Measurements from ENCODE around the gene FKBP2. TPM values are rescaled to one million over a fixed set of nuclear protein-coding genes. Genes with fewer than 3 reads are reported as not detected.
A peak's percentile ranks its signal among the peaks of the same experiment; 100 is the strongest.

FKBP2 gene
- total RNA-seq, 1 experiment from 2014 or later, result 27.8 TPM

DNA sequence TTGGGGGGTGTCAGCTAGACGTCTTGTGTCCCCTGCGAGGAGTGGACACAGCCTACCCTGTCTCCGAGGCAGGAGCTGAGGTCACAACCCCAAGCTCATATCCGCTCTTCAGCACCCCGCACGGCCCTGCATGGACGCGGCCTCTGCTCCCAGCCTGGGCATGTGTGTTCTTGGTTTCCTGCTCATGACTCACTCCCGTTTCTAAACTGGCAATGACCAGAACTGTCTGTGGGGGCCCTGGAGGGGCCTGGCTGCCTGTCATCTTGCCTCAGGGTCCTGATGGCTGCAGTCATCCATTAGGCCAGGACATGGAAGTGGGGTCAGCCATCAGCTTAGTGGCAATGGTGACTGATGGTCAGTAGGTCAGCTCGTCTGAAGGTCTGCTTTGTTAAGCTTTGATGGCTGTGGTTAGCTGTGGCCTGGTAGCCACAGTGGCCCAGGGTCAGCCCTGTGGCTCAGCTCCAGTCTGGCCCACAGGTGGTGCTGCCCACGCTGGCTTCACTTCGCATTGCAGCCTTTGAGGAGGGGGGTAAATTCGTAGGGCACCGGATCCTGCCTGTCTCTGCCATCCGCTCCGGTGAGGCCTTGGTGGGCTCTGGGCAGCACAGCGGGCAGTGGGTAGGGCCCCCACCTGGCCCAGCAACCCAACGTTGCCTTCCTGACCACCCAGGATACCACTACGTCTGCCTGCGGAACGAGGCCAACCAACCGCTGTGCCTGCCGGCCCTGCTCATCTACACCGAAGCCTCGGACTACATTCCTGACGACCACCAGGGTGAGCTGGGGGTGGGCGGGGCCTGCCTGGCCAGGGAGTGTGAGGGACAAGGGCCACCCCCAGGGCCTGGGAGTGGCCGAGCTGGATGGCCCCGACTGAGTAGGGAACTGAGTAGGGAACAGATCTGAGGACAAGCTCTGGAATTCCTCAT lies 22.4 kb downstream of the FKBP2 start:
- Histone ChIP-seq H3K4me1 (ENCODE audit: low read length) (peaks cover 12% of the 10 kb centered on the region), H3K36me3 (ENCODE audit: insufficient read depth, low read length) (no peaks in the 10 kb centered on the region), H3K4me3 (ENCODE audit: low read length) (no peak overlapping the region), H4K20me1 (ENCODE audit: insufficient read depth, low read depth, low read length) (no peaks in the 10 kb centered on the region), H3K9me2 (replicated peaks; ENCODE audit: insufficient read depth, low read length) (no peaks in the 10 kb centered on the region), H2AFZ (ENCODE audit: low read length) (no peak overlapping the region), H3K9ac (ENCODE audit: low read length) (no peak overlapping the region), H3K9me3 (ENCODE audit: low read length) (no peaks in the 10 kb centered on the region), H3K79me2 (ENCODE audit: low read length) (no peaks in the 10 kb centered on the region), H3K4me2 (ENCODE audit: low read depth, low read length, poor library complexity, severe bottlenecking) (no peak overlapping the region), H3K27ac (ENCODE audit: low read length) (no peak overlapping the region), H3K27me3 (ENCODE audit: low read length) (no peaks in the 10 kb centered on the region)
- DNase-seq, result no peak

DNA sequence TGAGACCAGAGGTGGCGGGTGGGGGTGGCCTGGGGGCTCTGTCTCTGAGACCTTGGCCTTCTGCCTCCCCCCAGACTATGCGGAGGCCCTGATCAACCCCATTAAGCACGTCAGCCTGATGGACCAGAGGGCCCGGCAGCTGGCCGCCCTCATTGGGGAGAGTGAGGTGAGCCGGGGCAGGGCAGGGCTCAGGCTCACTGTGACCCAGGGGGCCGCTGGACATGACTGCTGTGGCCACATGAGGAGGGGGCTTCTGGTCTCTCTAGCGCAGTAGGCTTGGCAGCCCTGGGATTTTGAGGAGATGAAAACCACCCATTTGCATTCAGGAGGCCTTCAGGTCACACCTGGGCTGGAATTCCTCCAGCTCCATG lies 23.0 kb downstream of the FKBP2 start:
- no peak overlapping the region for H3K9ac ChIP-seq (ENCODE audit: low read length)
- H3K4me3 ChIP-seq (ENCODE audit: low read length), result no peak overlapping the region
- H3K36me3 ChIP-seq (ENCODE audit: insufficient read depth, low read length), result no peaks in the 10 kb centered on the region
- peaks cover 19% of the 10 kb centered on the region for H3K4me1 ChIP-seq (ENCODE audit: low read length)
- peaks cover 6% of the 10 kb centered on the region for H3K79me2 ChIP-seq (ENCODE audit: low read length)
- no peak for DNase-seq
- no peak overlapping the region for H3K4me2 ChIP-seq (ENCODE audit: low read depth, low read length, poor library complexity, severe bottlenecking)
- no peak overlapping the region for H3K27ac ChIP-seq (ENCODE audit: low read length)
- H4K20me1 ChIP-seq (ENCODE audit: insufficient read depth, low read depth, low read length), result no peaks in the 10 kb centered on the region
- H3K9me2 ChIP-seq (replicated peaks; ENCODE audit: insufficient read depth, low read length), result no peaks in the 10 kb centered on the region
- H2AFZ ChIP-seq (ENCODE audit: low read length), result no peak overlapping the region
- H3K9me3 ChIP-seq (ENCODE audit: low read length), result no peaks in the 10 kb centered on the region
- no peaks in the 10 kb centered on the region for H3K27me3 ChIP-seq (ENCODE audit: low read length)

DNA sequence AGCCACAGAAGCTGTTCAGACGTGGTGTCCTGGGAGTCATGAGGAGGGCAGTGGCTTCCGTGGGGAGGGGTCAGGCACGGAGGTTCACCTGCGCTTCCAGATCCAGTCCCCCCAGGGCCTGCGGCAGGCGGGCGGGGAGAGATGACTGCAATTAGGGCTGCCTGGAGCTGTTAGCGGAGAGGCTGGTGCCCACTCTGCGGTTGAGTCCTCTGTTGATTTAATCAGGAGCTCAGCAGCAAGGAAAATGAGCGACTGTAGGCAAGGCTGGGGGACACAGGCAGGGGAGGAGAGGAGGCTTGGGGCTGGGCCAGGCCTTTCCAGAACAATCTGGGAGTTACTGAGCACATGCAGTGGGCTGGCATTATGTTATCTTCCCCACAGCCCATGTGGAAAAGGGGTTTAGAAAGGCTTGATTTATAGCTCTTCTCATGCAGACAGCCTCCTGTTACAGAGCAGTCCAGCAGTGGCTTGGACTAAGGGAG lies 23.5 kb downstream of the FKBP2 start:
- H2AFZ ChIP-seq (ENCODE audit: low read length), result no peak overlapping the region
- no peaks in the 10 kb centered on the region for H3K36me3 ChIP-seq (ENCODE audit: insufficient read depth, low read length)
- peaks cover 21% of the 10 kb centered on the region for H3K4me1 ChIP-seq (ENCODE audit: low read length)
- no peaks in the 10 kb centered on the region for H3K9me2 ChIP-seq (replicated peaks; ENCODE audit: insufficient read depth, low read length)
- H3K9me3 ChIP-seq (ENCODE audit: low read length), result no peaks in the 10 kb centered on the region
- no peaks in the 10 kb centered on the region for H4K20me1 ChIP-seq (ENCODE audit: insufficient read depth, low read depth, low read length)
- peaks cover 6% of the 10 kb centered on the region for H3K79me2 ChIP-seq (ENCODE audit: low read length)
- no peak overlapping the region for H3K4me2 ChIP-seq (ENCODE audit: low read depth, low read length, poor library complexity, severe bottlenecking)
- H3K9ac ChIP-seq (ENCODE audit: low read length), result no peak overlapping the region
- no peak overlapping the region for H3K4me3 ChIP-seq (ENCODE audit: low read length)
- no peak for DNase-seq
- no peak overlapping the region for H3K27ac ChIP-seq (ENCODE audit: low read length)
- H3K27me3 ChIP-seq (ENCODE audit: low read length), result no peaks in the 10 kb centered on the region

DNA sequence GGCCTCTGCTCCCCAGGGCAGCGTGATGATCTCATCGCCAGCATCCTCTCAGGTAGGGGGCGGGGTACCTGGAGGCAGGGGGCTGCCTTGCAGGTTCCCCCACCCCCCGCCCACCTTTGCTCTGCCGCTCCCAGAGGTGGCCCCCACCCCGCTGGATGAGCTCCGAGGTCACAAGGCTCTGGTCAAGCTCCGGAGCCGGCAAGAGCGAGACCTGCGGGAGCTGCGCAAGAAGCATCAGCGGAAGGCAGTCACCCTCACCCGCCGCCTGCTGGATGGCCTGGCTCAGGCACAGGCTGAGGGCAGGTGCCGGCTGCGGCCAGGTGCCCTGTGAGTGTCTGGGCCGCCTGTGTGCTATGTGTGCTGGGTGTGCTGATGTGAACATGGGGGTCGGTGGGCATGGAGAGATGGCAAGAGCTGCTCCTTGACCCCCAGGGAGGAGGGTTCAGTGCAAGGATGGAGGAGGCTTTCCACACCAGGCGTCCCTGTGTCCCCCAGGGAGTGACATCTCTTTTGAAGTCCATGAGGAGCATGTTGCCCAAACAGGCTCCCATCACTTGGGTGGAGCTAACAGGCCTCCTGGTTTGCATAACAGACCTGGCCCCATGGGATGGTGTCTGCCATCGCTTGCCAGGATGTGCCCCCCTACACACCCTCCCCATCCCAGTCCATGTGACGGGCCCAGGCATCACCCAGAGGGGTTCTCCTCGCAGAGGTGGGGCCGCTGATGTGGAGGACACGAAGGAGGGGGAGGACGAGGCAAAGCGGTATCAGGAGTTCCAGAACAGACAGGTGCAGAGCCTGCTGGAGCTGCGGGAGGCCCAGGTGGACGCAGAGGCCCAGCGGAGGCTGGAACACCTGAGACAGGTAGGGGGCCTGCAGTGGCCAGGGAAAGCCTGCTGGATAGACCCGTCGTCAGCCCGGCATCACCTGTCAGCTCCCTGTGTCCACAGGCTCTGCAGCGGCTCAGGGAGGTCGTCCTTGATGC lies 24.6 kb downstream of the FKBP2 start:
- DNase-seq, result peak; percentile 64
- H3K4me2 ChIP-seq (ENCODE audit: low read depth, low read length, poor library complexity, severe bottlenecking), result no peak overlapping the region
- H3K9ac ChIP-seq (ENCODE audit: low read length), result 0 out of 2 replicates have a peak overlapping the region, but pooled peaks have one; percentile 10
- H3K9me2 ChIP-seq (replicated peaks; ENCODE audit: insufficient read depth, low read length), result no peaks in the 10 kb centered on the region
- no peak overlapping the region for H3K27ac ChIP-seq (ENCODE audit: low read length)
- H3K27me3 ChIP-seq (ENCODE audit: low read length), result no peaks in the 10 kb centered on the region
- peaks cover 6% of the 10 kb centered on the region for H3K79me2 ChIP-seq (ENCODE audit: low read length)
- H3K4me1 ChIP-seq (ENCODE audit: low read length), result peaks cover 21% of the 10 kb centered on the region
- H3K9me3 ChIP-seq (ENCODE audit: low read length), result no peaks in the 10 kb centered on the region
- no peak overlapping the region for H3K4me3 ChIP-seq (ENCODE audit: low read length)
- no peaks in the 10 kb centered on the region for H3K36me3 ChIP-seq (ENCODE audit: insufficient read depth, low read length)
- no peaks in the 10 kb centered on the region for H4K20me1 ChIP-seq (ENCODE audit: insufficient read depth, low read depth, low read length)
- no peak overlapping the region for H2AFZ ChIP-seq (ENCODE audit: low read length)

DNA sequence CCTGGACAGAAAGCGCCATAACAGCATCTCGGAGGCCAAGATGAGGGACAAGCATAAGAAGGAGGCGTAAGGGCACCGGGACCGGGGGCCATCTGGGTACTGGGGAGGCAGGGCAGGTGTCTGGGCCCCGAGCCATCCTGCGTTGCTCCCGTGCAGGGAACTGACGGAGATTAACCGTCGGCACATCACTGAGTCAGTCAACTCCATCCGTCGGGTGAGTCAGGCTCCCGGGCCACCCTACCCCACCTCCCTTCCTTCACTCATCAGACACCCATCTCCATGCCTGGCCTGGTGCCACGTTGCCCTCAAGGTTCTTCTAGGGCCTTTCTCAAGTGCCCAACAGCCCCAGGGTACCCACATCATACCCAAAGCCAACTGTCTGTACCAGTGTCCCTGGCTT lies 25.4 kb downstream of the FKBP2 start:
- Histone ChIP-seq H3K27ac (ENCODE audit: low read length) (no peak overlapping the region), H3K9me3 (ENCODE audit: low read length) (no peaks in the 10 kb centered on the region), H3K9ac (ENCODE audit: low read length) (no peak overlapping the region), H3K4me3 (ENCODE audit: low read length) (no peak overlapping the region), H2AFZ (ENCODE audit: low read length) (no peak overlapping the region), H4K20me1 (ENCODE audit: insufficient read depth, low read depth, low read length) (no peaks in the 10 kb centered on the region), H3K4me2 (ENCODE audit: low read depth, low read length, poor library complexity, severe bottlenecking) (no peak overlapping the region), H3K27me3 (ENCODE audit: low read length) (no peaks in the 10 kb centered on the region), H3K36me3 (ENCODE audit: insufficient read depth, low read length) (no peaks in the 10 kb centered on the region), H3K4me1 (ENCODE audit: low read length) (peaks cover 21% of the 10 kb centered on the region), H3K9me2 (replicated peaks; ENCODE audit: insufficient read depth, low read length) (no peaks in the 10 kb centered on the region), H3K79me2 (ENCODE audit: low read length) (peaks cover 6% of the 10 kb centered on the region)
- no peak for DNase-seq

DNA sequence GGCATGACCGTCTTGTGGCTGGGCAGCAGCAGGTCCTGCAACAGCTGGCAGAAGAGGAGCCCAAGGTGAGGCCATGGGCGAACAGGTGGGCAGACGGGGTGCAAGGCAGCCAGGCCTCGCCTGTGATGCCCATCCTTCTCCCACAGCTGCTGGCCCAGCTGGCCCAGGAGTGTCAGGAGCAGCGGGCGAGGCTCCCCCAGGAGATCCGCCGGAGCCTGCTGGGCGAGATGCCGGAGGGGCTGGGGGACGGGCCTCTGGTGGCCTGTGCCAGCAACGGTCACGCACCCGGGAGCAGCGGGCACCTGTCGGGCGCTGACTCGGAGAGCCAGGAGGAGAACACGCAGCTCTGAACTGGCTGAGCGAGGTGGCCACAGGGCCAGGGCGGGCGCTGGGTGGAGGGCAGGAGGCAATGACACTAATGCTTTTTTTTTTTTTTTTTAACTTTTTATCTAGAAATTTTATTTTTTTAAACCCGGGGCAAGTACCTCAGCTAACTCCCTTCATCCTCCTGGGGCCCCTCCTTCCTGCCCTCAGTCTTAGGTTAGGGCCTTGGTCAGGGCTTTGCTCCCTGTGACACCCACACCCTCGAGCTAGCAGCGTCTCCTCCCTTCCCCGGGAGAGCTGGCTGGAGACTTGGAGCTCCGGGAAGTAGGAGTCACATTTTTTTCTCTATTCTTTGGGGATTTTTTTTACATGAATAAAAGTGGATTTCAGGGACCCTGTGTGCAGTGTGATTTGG lies 26.5 kb downstream of the FKBP2 start:
- H3K9ac ChIP-seq (ENCODE audit: low read length), result no peak overlapping the region; the same call in 1 of the 2 replicates
- H3K79me2 ChIP-seq (ENCODE audit: low read length), result peaks cover 8% of the 10 kb centered on the region
- no peak overlapping the region for H2AFZ ChIP-seq (ENCODE audit: low read length)
- H3K4me3 ChIP-seq (ENCODE audit: low read length), result no peak overlapping the region
- H3K4me2 ChIP-seq (ENCODE audit: low read depth, low read length, poor library complexity, severe bottlenecking), result no peak overlapping the region
- H3K9me3 ChIP-seq (ENCODE audit: low read length), result no peaks in the 10 kb centered on the region
- no peaks in the 10 kb centered on the region for H3K27me3 ChIP-seq (ENCODE audit: low read length)
- no peaks in the 10 kb centered on the region for H4K20me1 ChIP-seq (ENCODE audit: insufficient read depth, low read depth, low read length)
- H3K9me2 ChIP-seq (replicated peaks; ENCODE audit: insufficient read depth, low read length), result no peaks in the 10 kb centered on the region
- H3K27ac ChIP-seq (ENCODE audit: low read length), result no peak overlapping the region
- DNase-seq, result no peak
- peaks cover 29% of the 10 kb centered on the region for H3K4me1 ChIP-seq (ENCODE audit: low read length)
- H3K36me3 ChIP-seq (ENCODE audit: insufficient read depth, low read length), result no peaks in the 10 kb centered on the region

DNA sequence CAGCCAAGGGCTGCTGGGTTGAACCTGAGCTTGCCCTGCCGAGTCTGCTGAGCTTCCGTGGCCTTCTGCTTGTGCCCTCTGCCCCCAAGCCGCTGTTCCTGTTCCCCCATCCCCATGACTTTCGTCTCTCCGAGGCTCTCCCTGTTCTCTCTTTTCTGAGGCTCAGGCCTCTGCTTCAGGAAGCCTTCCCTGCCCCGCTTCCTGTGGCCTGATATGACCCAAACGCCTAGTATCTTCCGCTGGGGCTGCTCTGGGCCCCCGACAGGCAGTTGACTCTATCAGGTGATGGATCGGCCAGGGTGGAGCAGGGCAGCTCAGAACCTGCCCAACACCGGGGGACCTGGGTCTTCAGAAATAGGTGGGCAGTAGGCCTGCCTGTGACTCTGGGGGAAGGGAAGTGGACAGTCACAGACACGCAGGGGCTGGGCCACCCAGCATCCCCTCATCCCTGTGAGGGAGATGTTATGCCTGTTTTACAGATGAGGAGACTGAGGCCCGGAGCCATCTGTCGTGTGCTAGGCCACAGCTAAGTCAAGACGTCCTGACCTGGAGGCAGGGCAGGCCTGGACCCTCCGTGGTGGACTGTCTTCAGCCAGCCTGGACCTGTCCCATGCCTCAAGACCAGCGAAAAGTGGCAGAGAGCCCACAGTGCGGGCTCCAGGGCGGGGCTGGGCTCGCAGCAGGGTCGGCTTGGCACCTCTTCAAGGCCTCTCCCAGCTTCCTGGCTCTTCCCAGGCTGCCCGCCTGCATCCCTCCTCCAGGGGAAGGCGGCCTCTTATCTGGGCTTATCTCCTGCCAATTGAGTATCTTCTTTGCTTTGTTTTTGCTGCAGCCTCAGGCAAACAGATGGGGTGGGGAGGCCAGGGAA lies 27.4 kb downstream of the FKBP2 start:
- Histone ChIP-seq H3K9me3 (ENCODE audit: low read length) (no peaks in the 10 kb centered on the region), H3K36me3 (ENCODE audit: insufficient read depth, low read length) (no peaks in the 10 kb centered on the region), H3K27ac (ENCODE audit: low read length) (peak overlapping the region; percentile 82; the same call in 1 of the 2 replicates), H3K4me2 (ENCODE audit: low read depth, low read length, poor library complexity, severe bottlenecking) (peak overlapping the region; percentile 92), H3K4me1 (ENCODE audit: low read length) (peaks cover 33% of the 10 kb centered on the region), H3K9me2 (replicated peaks; ENCODE audit: insufficient read depth, low read length) (no peaks in the 10 kb centered on the region), H3K9ac (ENCODE audit: low read length) (peak overlapping the region; percentile 90), H2AFZ (ENCODE audit: low read length) (no peak overlapping the region), H4K20me1 (ENCODE audit: insufficient read depth, low read depth, low read length) (no peaks in the 10 kb centered on the region), H3K27me3 (ENCODE audit: low read length) (no peaks in the 10 kb centered on the region), H3K79me2 (ENCODE audit: low read length) (peaks cover 12% of the 10 kb centered on the region), H3K4me3 (ENCODE audit: low read length) (peak overlapping the region; percentile 85)
- DNase-seq, result no peak

Data from Karpas-422 (cell line).